HepG2 (cell line): ENCODE measurements around the gene TRAPPC5. TPM values are rescaled to one million over a fixed set of nuclear protein-coding genes. Genes with fewer than 3 reads are reported as not detected.

Experiments used
- ATAC-seq: fragments of 200-7000 bp; cut with Tn5 transposase; 3 replicates; pipeline ENCODE4 v1.9.1; 2020; ENCODE audit warnings: mild to moderate bottlenecking, moderate library complexity
- BruUV-seq: library from RNA; stranded (reverse); fragments of 400-500 nt; replicated peaks from 2 replicates; lab custom pipeline; 2021; lab: Mats Ljungman, UMichigan
- CTCF ChIA-PET: fragments of 300-600 bp; formaldehyde crosslinking; extraction: SDS; loops from one replicate; lab custom pipeline; 2021; ENCODE audit warnings: low total read pairs, inconsistent platforms, low intra/inter-chr PET ratio; lab: Yijun Ruan, JAX
- POLR2A ChIA-PET: fragments of 350-600 bp; sonication (Branson Sonifier 250); formaldehyde crosslinking; loops from one replicate; lab custom pipeline; 2020; ENCODE audit warnings: antibody characterized with exemption, inconsistent platforms; lab: Yijun Ruan, JAX
- DNase-seq: peaks from one replicate; pipeline ENCODE4 v3.0.0-alpha.2; 2015; ENCODE audit warnings: low spot score
- FAIRE-seq: peaks from 3 replicates; lab custom pipeline; 2011; peaks lifted over from hg19 to GRCh38; lab: Jason Lieb, UNC
- H2AFZ ChIP-seq: one replicate; pipeline ENCODE4 v1.6.1; 2011; ENCODE audit warnings: low read length, inconsistent platforms
- H3K27ac ChIP-seq: fragments of 300-600 bp; 3 replicates; pipeline ENCODE4 v1.8.0; 2011; ENCODE audit warnings: mixed run types, mild to moderate bottlenecking, mixed read lengths, low read length, inconsistent platforms; ENCODE audit not compliant: insufficient read depth; ENCODE audit errors: extremely low read length
- H3K27me3 ChIP-seq, 2 experiments: fragments of 200-600 bp in 1 of 2; 2 replicates in 1 of 2; 3 replicates in 1 of 2; pipeline versions ENCODE4 v1.6.0 to v1.8.0; 2011; ENCODE audit warnings: low read length in 2 of 2, mild to moderate bottlenecking in 2 of 2, moderate library complexity in 2 of 2, inconsistent platforms in 1 of 2; ENCODE audit not compliant: insufficient read depth in 2 of 2, control insufficient read depth in 1 of 2
- H3K36me3 ChIP-seq, 2 experiments: fragments of 200-600 bp in 1 of 2; replicated peaks in 1 of 2; 2 replicates in 1 of 2; 3 replicates in 1 of 2; pipeline versions ENCODE4 v1.5.1 to v1.8.0; 2011; ENCODE audit warnings: low read length in 2 of 2, inconsistent platforms in 1 of 2; ENCODE audit not compliant: insufficient read depth in 2 of 2, control insufficient read depth in 1 of 2
- H3K4me1 ChIP-seq: 2 replicates; pipeline ENCODE4 v1.5.1; 2012; ENCODE audit warnings: low read length, inconsistent platforms; ENCODE audit not compliant: insufficient read depth
- H3K4me2 ChIP-seq: 2 replicates; pipeline ENCODE4 v1.6.0; 2011; ENCODE audit warnings: low read depth, low read length, inconsistent platforms
- H3K4me3 ChIP-seq, 3 experiments: fragments of 200-600 bp in 1 of 3; sonication (generic), shearing (Covaris generic) in 1 of 3; replicated peaks in 1 of 3; 2 replicates each; pipeline ENCODE4 v1.5.1; 2011 to 2016; ENCODE audit warnings: low read length in 3 of 3, inconsistent platforms in 2 of 3, low read depth in 2 of 3, mild to moderate bottlenecking in 2 of 3, control low read depth in 1 of 3, mixed read lengths in 1 of 3; ENCODE audit not compliant: insufficient read depth in 1 of 3
- H3K79me2 ChIP-seq: one replicate; pipeline ENCODE4 v1.6.1; 2011; ENCODE audit warnings: low read length, inconsistent platforms; ENCODE audit not compliant: insufficient read depth
- H3K9ac ChIP-seq: 2 replicates; pipeline ENCODE4 v1.6.0; 2011; ENCODE audit warnings: mild to moderate bottlenecking, low read depth, low read length, inconsistent platforms; ENCODE audit not compliant: insufficient read depth
- H3K9me3 ChIP-seq: 2 replicates; pipeline ENCODE4 v1.5.1; 2012; ENCODE audit warnings: mild to moderate bottlenecking, low read length
- H4K20me1 ChIP-seq: 2 replicates; pipeline ENCODE4 v1.6.0; 2011; ENCODE audit warnings: inconsistent platforms, mild to moderate bottlenecking, low read length, moderate library complexity; ENCODE audit not compliant: insufficient read depth
- FOXK1 ChIP-seq: sonication (generic); formaldehyde crosslinking; IDR thresholded peaks from 2 replicates; pipeline ENCODE4 v1.4.0; 2020; ENCODE audit warnings: low read depth, missing genetic modification reagents, borderline replicate concordance
- GFI1 ChIP-seq: sonication (generic); formaldehyde crosslinking; IDR thresholded peaks from 2 replicates; pipeline ENCODE4 v1.5.0; 2020; ENCODE audit warnings: missing genetic modification reagents, mild to moderate bottlenecking, borderline replicate concordance
- GTF2F1 ChIP-seq: fragments of 150-350 bp; IDR thresholded peaks from 2 replicates; pipeline ENCODE4 v1.6.1; 2014; ENCODE audit warnings: low read length
- HDAC1 ChIP-seq: sonication (generic); formaldehyde crosslinking; IDR thresholded peaks from 2 replicates; pipeline ENCODE4 v1.5.1; 2020; ENCODE audit warnings: mild to moderate bottlenecking, missing genetic modification reagents
- HOXA3 ChIP-seq: sonication (generic); formaldehyde crosslinking; IDR thresholded peaks from 2 replicates; pipeline ENCODE4 v1.5.0; 2020; ENCODE audit warnings: missing genetic modification reagents
- NAIF1 ChIP-seq: sonication (generic); formaldehyde crosslinking; IDR thresholded peaks from 2 replicates; pipeline ENCODE4 v1.5.0; 2020; ENCODE audit warnings: mild to moderate bottlenecking, missing genetic modification reagents, borderline replicate concordance
- TEAD3 ChIP-seq: optimal IDR thresholded peaks from 2 replicates; pipeline ENCODE3; 2016; ENCODE audit warnings: borderline replicate concordance
- ZBTB42 ChIP-seq: sonication (generic); formaldehyde crosslinking; IDR thresholded peaks from 2 replicates; pipeline ENCODE4 v1.5.0; 2020; ENCODE audit warnings: mild to moderate bottlenecking, missing genetic modification reagents
- ZC3H13 ChIP-seq: sonication (generic); formaldehyde crosslinking; IDR thresholded peaks from 2 replicates; pipeline ENCODE4 v1.8.1; 2023; ENCODE audit warnings: mild to moderate bottlenecking, missing genetic modification reagents, moderate library complexity
- ZFP37 ChIP-seq: sonication (generic); formaldehyde crosslinking; IDR thresholded peaks from 2 replicates; pipeline ENCODE4 v1.4.0; 2020; ENCODE audit warnings: missing genetic modification reagents, borderline replicate concordance
- ZFYVE20 ChIP-seq: sonication (generic); formaldehyde crosslinking; IDR thresholded peaks from 2 replicates; pipeline ENCODE4 v1.8.0; 2023; ENCODE audit warnings: low read depth, mild to moderate bottlenecking, moderate library complexity, missing genetic modification reagents, borderline replicate concordance
- ZNF24 ChIP-seq: fragments of 450-650 bp; IDR thresholded peaks from 2 replicates; pipeline ENCODE4 v1.6.1; 2017; ENCODE audit warnings: antibody characterized with exemption, mild to moderate bottlenecking
- ZNF350 ChIP-seq: sonication (generic); formaldehyde crosslinking; IDR thresholded peaks from 2 replicates; pipeline ENCODE4 v1.4.0; 2020; ENCODE audit warnings: mild to moderate bottlenecking, low read depth, missing genetic modification reagents, borderline replicate concordance
- ZNF614 ChIP-seq: IDR thresholded peaks from 2 replicates; pipeline ENCODE4 v1.6.1; 2018; ENCODE audit warnings: missing biosample characterization, missing genetic modification reagents, inconsistent platforms, borderline replicate concordance
- WGBS: methylation state at CpG from one replicate; pipeline ENCODE4 v1.1.6; 2017; ENCODE audit warnings: low lambda C conversion rate; 5-methylcytosine and 5-hydroxymethylcytosine counted together
- in situ Hi-C: cut with HindIII; loops from 2 replicates; pipeline ENCODE4 v1.10.0; 2017; ENCODE audit warnings: low pct_unique_long_range_greater_than_20kb; ENCODE audit not compliant: extremely low pct_ligation_motif_present
- intact Hi-C: fragments of 100-400 bp; cut with micrococcal nuclease; formaldehyde crosslinking; loops from one replicate; pipeline ENCODE4 v1.10.0; 2022; ENCODE audit not compliant: unreplicated experiment
- polyA plus RNA-seq, 8 experiments: library from polyadenylated mRNA; depleted of rRNA in 3 of 8; stranded (reverse) in 7 of 8; unstranded in 1 of 8; fragments of >200 nt; fragmentation: Illumina TruSeq in 4 of 8; extraction: Trizol in 4 of 8; gene quantifications; 2 replicates each; pipeline versions ENCODE4 v1.2.1 to v1.2.3, GENCODE V29; 2011 to 2016; ENCODE audit warnings: low read depth in 4 of 8, missing spikeins in 1 of 8, mixed read lengths in 1 of 8; ENCODE audit not compliant: insufficient read depth in 1 of 8
- total RNA-seq, 5 experiments: library from RNA; depleted of rRNA; stranded (reverse); fragments of >200 nt; fragmentation: Illumina TruSeq; extraction: Trizol; gene quantifications; 2 replicates each; pipeline ENCODE4 v1.2.3, GENCODE V29; 2016; ENCODE audit warnings: low read depth in 1 of 5
- TF ChIP-seq, protein P1 (sequence below), 2 experiments: sonication (generic) in 1 of 2; formaldehyde crosslinking in 1 of 2; IDR thresholded peaks; 2 replicates each; pipeline versions ENCODE4 v1.4.0 to v1.6.1; 2018 to 2020; ENCODE audit warnings: missing genetic modification reagents in 2 of 2, borderline replicate concordance in 1 of 2, low read depth in 1 of 2, mild to moderate bottlenecking in 1 of 2, missing biosample characterization in 1 of 2
- TF ChIP-seq, protein P2 (sequence below): sonication (generic); formaldehyde crosslinking; IDR thresholded peaks from 2 replicates; pipeline ENCODE4 v1.4.0; 2020; ENCODE audit warnings: missing genetic modification reagents, borderline replicate concordance
- TF ChIP-seq, protein P3 (sequence below): IDR thresholded peaks from 2 replicates; pipeline ENCODE4 v1.6.1; 2018; ENCODE audit warnings: missing genetic modification reagents

TRAPPC5 gene
- total and polyA plus RNA-seq, 2 of the 13 experiments (the other 11 are each of a cell fraction or from before 2014, with no cell fraction given), result 38.5 to 78.7 TPM

DNA sequence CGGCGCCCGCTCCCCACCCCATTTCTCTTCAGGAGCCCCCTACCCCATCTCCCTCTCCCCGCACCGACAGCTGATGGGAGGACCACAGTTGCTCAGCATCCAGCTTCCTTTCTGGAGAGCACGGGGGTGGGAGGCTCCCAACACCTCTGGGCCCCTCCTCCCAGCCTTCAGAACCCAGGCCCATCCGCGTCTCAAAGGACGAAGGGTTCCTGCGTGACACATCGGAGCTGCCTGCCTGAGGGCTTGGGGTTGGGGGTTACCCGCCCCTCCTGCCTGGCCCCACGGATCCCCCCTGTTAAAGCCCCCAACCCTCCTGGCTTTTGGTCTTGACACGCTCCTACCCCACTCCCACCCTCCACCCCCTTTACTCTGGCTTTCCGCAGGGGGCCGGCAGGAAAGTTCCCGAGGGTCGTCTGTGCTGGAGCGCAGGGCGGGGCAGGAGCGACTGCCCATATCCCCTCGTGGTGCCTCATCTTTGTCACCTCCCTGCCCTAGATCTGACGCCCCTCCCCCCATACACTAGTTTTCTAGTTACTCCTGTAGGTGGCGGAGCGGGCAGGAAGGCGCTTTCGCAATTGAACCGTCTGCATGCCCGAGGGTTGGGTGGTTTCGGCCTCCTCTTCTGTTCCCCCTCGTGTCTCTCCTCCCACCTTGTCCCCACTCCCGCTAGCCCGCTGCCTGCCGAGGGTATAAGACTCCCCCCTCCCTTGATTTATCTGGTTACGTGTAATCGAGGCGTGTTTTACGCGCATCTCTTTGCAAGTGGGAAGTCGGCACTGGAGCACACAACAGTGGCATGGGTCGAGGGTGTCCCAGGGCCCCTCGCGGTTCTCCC, 924 bp downstream of the TRAPPC5 start:
- H3K27ac ChIP-seq, result peak overlapping the region; percentile 57
- no peak overlapping the region for H2AFZ ChIP-seq
- no peaks in the 10 kb centered on the region for H4K20me1 ChIP-seq
- peaks cover 5% of the 10 kb centered on the region for H3K79me2 ChIP-seq
- ChIA-PET CTCF (interaction anchor here (2.8 to 3.1 kb wide), 2 partner anchors 30 to 113 kb away, joined by 13 to 34 read pairs; no protein-coding TSS in a partner anchor), POLR2A (interaction anchor here (1.2 kb wide), 1 partner anchor 44 kb away, joined by 4 read pairs; no protein-coding TSS in a partner anchor)
- H3K4me2 ChIP-seq, result peak overlapping the region; percentile 80
- H3K9me3 ChIP-seq, result no peaks in the 10 kb centered on the region
- in situ Hi-C loops (loop anchor here (5.0 to 10.0 kb wide), 2 partner anchors 113 to 119 kb away; no protein-coding TSS in a partner anchor), intact Hi-C loops (loop anchor here (1.0 to 2.0 kb wide), 2 partner anchors 29 to 117 kb away; no protein-coding TSS in a partner anchor)
- peak overlapping the region; percentile 88 for H3K9ac ChIP-seq
- ATAC-seq (peak; percentile 45), DNase-seq (peak; percentile 77), FAIRE-seq (peak; percentile 32)
- H3K27me3 ChIP-seq, result peaks cover 2 to 13% of the 10 kb centered on the region in 2 experiments; a peak in 2 of 5 replicates
- no TSS peak for BruUV-seq
- peaks cover 36% of the 10 kb centered on the region for H3K4me1 ChIP-seq
- peak overlapping the region; percentile 85 to 99 (median 97) for H3K4me3 ChIP-seq
- WGBS, result 41% methylated on average over 33 of the region's 43 CpGs
- H3K36me3 ChIP-seq, result 0 out of 5 replicates have a peak, but pooled peaks cover 0 to 2% of the 10 kb centered on the region in 2 experiments
- no peak for TF ChIP-seq ZNF350
- no peak for TF ChIP-seq ZNF614 (CRISPR knock-in tag)
- TF ChIP-seq GTF2F1, result no peak
- peak; percentile 33; the same call in 1 of the 2 replicates for TF ChIP-seq GFI1 (CRISPR knock-in tag)
- TF ChIP-seq ZNF24, result no peak
- TF ChIP-seq ZBTB42 (CRISPR knock-in tag), result no peak
- TF ChIP-seq, protein P1, sequence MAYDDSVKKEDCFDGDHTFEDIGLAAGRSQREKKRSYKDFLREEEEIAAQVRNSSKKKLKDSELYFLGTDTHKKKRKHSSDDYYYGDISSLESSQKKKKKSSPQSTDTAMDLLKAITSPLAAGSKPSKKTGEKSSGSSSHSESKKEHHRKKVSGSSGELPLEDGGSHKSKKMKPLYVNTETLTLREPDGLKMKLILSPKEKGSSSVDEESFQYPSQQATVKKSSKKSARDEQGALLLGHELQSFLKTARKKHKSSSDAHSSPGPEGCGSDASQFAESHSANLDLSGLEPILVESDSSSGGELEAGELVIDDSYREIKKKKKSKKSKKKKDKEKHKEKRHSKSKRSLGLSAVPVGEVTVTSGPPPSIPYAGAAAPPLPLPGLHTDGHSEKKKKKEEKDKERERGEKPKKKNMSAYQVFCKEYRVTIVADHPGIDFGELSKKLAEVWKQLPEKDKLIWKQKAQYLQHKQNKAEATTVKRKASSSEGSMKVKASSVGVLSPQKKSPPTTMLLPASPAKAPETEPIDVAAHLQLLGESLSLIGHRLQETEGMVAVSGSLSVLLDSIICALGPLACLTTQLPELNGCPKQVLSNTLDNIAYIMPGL (CRISPR knock-in tag; IDR thresholded peaks at IDR 0.05; ENCODE audit: borderline replicate concordance in 1 of 2, low read depth in 1 of 2), result peak in 1 of 2 experiments; percentile 75; a peak in 3 of 4 replicates
- 0 out of 2 replicates have a peak, but pooled peaks have one; percentile 32 for TF ChIP-seq FOXK1 (CRISPR knock-in tag)
- 0 out of 2 replicates have a peak, but pooled peaks have one; percentile 2 for TF ChIP-seq NAIF1 (CRISPR knock-in tag)
- TF ChIP-seq, protein P2, sequence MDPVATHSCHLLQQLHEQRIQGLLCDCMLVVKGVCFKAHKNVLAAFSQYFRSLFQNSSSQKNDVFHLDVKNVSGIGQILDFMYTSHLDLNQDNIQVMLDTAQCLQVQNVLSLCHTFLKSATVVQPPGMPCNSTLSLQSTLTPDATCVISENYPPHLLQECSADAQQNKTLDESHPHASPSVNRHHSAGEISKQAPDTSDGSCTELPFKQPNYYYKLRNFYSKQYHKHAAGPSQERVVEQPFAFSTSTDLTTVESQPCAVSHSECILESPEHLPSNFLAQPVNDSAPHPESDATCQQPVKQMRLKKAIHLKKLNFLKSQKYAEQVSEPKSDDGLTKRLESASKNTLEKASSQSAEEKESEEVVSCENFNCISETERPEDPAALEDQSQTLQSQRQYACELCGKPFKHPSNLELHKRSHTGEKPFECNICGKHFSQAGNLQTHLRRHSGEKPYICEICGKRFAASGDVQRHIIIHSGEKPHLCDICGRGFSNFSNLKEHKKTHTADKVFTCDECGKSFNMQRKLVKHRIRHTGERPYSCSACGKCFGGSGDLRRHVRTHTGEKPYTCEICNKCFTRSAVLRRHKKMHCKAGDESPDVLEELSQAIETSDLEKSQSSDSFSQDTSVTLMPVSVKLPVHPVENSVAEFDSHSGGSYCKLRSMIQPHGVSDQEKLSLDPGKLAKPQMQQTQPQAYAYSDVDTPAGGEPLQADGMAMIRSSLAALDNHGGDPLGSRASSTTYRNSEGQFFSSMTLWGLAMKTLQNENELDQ (CRISPR knock-in tag), result no peak
- TF ChIP-seq TEAD3 (CRISPR knock-in tag), result peak; percentile 37
- TF ChIP-seq ZFP37 (CRISPR knock-in tag), result no peak
- TF ChIP-seq HDAC1 (CRISPR knock-in tag), result 0 out of 2 replicates have a peak, but pooled peaks have one; percentile 35
- no peak for TF ChIP-seq ZFYVE20 (CRISPR knock-in tag)
- TF ChIP-seq HOXA3 (CRISPR knock-in tag), result peak; percentile 17; the same call in 1 of the 2 replicates
- TF ChIP-seq ZC3H13, result no peak
- TF ChIP-seq, protein P3, sequence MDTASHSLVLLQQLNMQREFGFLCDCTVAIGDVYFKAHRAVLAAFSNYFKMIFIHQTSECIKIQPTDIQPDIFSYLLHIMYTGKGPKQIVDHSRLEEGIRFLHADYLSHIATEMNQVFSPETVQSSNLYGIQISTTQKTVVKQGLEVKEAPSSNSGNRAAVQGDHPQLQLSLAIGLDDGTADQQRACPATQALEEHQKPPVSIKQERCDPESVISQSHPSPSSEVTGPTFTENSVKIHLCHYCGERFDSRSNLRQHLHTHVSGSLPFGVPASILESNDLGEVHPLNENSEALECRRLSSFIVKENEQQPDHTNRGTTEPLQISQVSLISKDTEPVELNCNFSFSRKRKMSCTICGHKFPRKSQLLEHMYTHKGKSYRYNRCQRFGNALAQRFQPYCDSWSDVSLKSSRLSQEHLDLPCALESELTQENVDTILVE, result 0 out of 2 replicates have a peak, but pooled peaks have one; percentile 20
